Panc1 (cell line): ENCODE measurements around the gene TRAPPC6A. TPM values are rescaled to one million over a fixed set of nuclear protein-coding genes. Genes with fewer than 3 reads are reported as not detected.

Experiments used
- ATAC-seq: fragments of 200-7000 bp; cut with Tn5 transposase; 2 replicates; pipeline ENCODE4 v1.9.1; 2020; ENCODE audit warnings: mild to moderate bottlenecking, moderate library complexity
- BruUV-seq: library from RNA; stranded (reverse); fragments of 400-500 nt; replicated peaks from 2 replicates; lab custom pipeline; 2021; lab: Mats Ljungman, UMichigan
- CTCF ChIA-PET: fragments of 300-600 bp; sonication (Branson Sonifier 250); formaldehyde crosslinking; loops from one replicate; lab custom pipeline; 2022; ENCODE audit warnings: antibody characterized with exemption; lab: Charles Lee
- POLR2A ChIA-PET: fragments of 300-600 bp; sonication (Branson Sonifier 250); formaldehyde crosslinking; loops from one replicate; lab custom pipeline; 2022; ENCODE audit warnings: antibody characterized with exemption; lab: Charles Lee
- DNase-seq: peaks from one replicate; pipeline ENCODE4 v3.0.0-alpha.2; 2010; ENCODE audit warnings: low read depth, low spot score
- H3K27ac ChIP-seq: 2 replicates; pipeline ENCODE4 v1.5.1; 2011; ENCODE audit warnings: mild to moderate bottlenecking, low read length, inconsistent platforms
- H3K27me3 ChIP-seq: fragments of 200-500 bp; sonication (Bioruptor generic); 2 replicates; pipeline ENCODE4 v1.6.0; 2014; ENCODE audit warnings: low read length, inconsistent platforms; ENCODE audit not compliant: control insufficient read depth, insufficient read depth
- H3K36me3 ChIP-seq: fragments of 200-500 bp; sonication (Bioruptor generic); 2 replicates; pipeline ENCODE4 v1.5.1; 2014; ENCODE audit warnings: inconsistent platforms, mild to moderate bottlenecking, low read length, moderate library complexity; ENCODE audit not compliant: control insufficient read depth, insufficient read depth
- H3K4me1 ChIP-seq: 2 replicates; pipeline ENCODE4 v1.5.1; 2011; ENCODE audit warnings: inconsistent platforms, mild to moderate bottlenecking, low read length, moderate library complexity; ENCODE audit not compliant: control insufficient read depth, insufficient read depth
- H3K4me3 ChIP-seq, 2 experiments: 2 replicates each; pipeline ENCODE4 v1.5.1; 2011 to 2012; ENCODE audit warnings: low read depth in 2 of 2, low read length in 2 of 2, mild to moderate bottlenecking in 2 of 2, inconsistent platforms in 1 of 2, moderate library complexity in 1 of 2
- H3K9me3 ChIP-seq: fragments of 200-500 bp; sonication (Bioruptor generic); 2 replicates; pipeline ENCODE4 v1.5.1; 2014; ENCODE audit warnings: low read depth, mild to moderate bottlenecking, inconsistent platforms, low read length, moderate library complexity; ENCODE audit not compliant: control insufficient read depth, insufficient read depth
- CTCF ChIP-seq: fragments of 450-650 bp; IDR thresholded peaks from 2 replicates; pipeline ENCODE4 v1.5.1; 2017; ENCODE audit warnings: mild to moderate bottlenecking
- POLR2AphosphoS5 ChIP-seq: IDR thresholded peaks from 2 replicates; pipeline ENCODE4 v1.6.1; 2012; ENCODE audit warnings: mild to moderate bottlenecking, low read depth, low read length, moderate library complexity
- REST ChIP-seq, 2 experiments: IDR thresholded peaks; 2 replicates each; pipeline ENCODE4 v1.6.1; 2011 to 2012; ENCODE audit warnings: low read depth in 2 of 2, control low read depth in 1 of 2, low read length in 1 of 2, mild to moderate bottlenecking in 1 of 2, moderate library complexity in 1 of 2; ENCODE audit not compliant: insufficient read depth in 1 of 2
- SIN3A ChIP-seq: IDR thresholded peaks from 2 replicates; pipeline ENCODE4 v1.6.1; 2012; ENCODE audit warnings: low read depth, mild to moderate bottlenecking, low read length, moderate library complexity, borderline replicate concordance; ENCODE audit not compliant: insufficient read depth
- TCF7L2 ChIP-seq: IDR thresholded peaks from 2 replicates; pipeline ENCODE4 v1.6.1; 2011; ENCODE audit warnings: mild to moderate bottlenecking, low read depth, low read length, inconsistent platforms
- in situ Hi-C: cut with HindIII; loops from 2 replicates; pipeline ENCODE4 v1.10.0; 2016; ENCODE audit warnings: low sequenced_read_pairs, low pct_unique_long_range_greater_than_20kb
- intact Hi-C: fragments of 100-400 bp; cut with micrococcal nuclease; formaldehyde crosslinking; loops from one replicate; pipeline ENCODE4 v1.10.0; 2022; ENCODE audit not compliant: unreplicated experiment
- total RNA-seq: library from RNA; stranded (reverse); gene quantifications from one replicate; pipeline ENCODE4 v1.2.1, GENCODE V29; 2021; ENCODE audit not compliant: unreplicated experiment

TRAPPC6A gene
- total RNA-seq, 1 experiment from 2014 or later, result 24.7 TPM

GRCh38 chr19:45217193-45217956 is 39.3 kb upstream of the TRAPPC6A start:
- ATAC-seq, result no peak
- POLR2A ChIA-PET, result interaction anchor here (0.6 kb wide), 1 partner anchor 186 kb away, joined by 3 read pairs; no protein-coding TSS in a partner anchor
- no TSS peak for BruUV-seq

GRCh38 chr19:45216667-45217066 is 38.6 kb upstream of the TRAPPC6A start:
- ATAC-seq (no peak), DNase-seq (no peak)
- in situ Hi-C loops, result no loop called here
- no peak overlapping the region for H3K27ac ChIP-seq
- no peaks in the 10 kb centered on the region for H3K9me3 ChIP-seq
- H3K27me3 ChIP-seq, result no peaks in the 10 kb centered on the region
- intact Hi-C loops, result no loop called here
- TF ChIP-seq CTCF (no peak), REST (IDR thresholded peaks at IDR 0.05; ENCODE audit: insufficient read depth in 1 of 2, low read depth in 2 of 2, low read length in 1 of 2) (no peak)
- ChIA-PET CTCF (interaction anchor here (0.6 kb wide), 1 partner anchor 13 kb away, joined by 6 read pairs; no protein-coding TSS in a partner anchor), POLR2A (no interaction called here)
- H3K4me3 ChIP-seq, result no peak overlapping the region
- BruUV-seq, result no TSS peak
- H3K36me3 ChIP-seq, result no peaks in the 10 kb centered on the region
- no peaks in the 10 kb centered on the region for H3K4me1 ChIP-seq

More at GRCh38 chr19:45217193-45217956, 39.3 kb upstream of the TRAPPC6A start:
- DNase-seq, result no peak
- TF ChIP-seq CTCF, result no peak
- TF ChIP-seq TCF7L2, result no peak
- TF ChIP-seq SIN3A, result no peak
- TF ChIP-seq POLR2AphosphoS5, result no peak
- no peak for TF ChIP-seq REST (IDR thresholded peaks at IDR 0.05; ENCODE audit: insufficient read depth in 1 of 2, low read depth in 2 of 2, low read length in 1 of 2)
- Histone ChIP-seq H3K9me3 (no peaks in the 10 kb centered on the region), H3K4me3 (no peak overlapping the region), H3K4me1 (no peaks in the 10 kb centered on the region), H3K36me3 (no peaks in the 10 kb centered on the region), H3K27ac (no peak overlapping the region), H3K27me3 (no peaks in the 10 kb centered on the region)
- CTCF ChIA-PET, result interaction anchor here (0.6 kb wide), 1 partner anchor 13 kb away, joined by 6 read pairs; no protein-coding TSS in a partner anchor
- intact Hi-C loops (no loop called here), in situ Hi-C loops (no loop called here)
